GM23248 (cell line): Measurements from ENCODE around the gene GCNT2.

Source experiments
- EZH2 ChIP-seq: fragments of 200-600 bp; sonication (generic); IDR thresholded peaks from 2 replicates; pipeline ENCODE4 v1.6.1; 2018; ENCODE audit warnings: antibody characterized with exemption, mild to moderate bottlenecking; ENCODE audit not compliant: insufficient read depth, poor library complexity, severe bottlenecking
- EZH2phosphoT487 ChIP-seq: fragments of 200-600 bp; sonication (generic); IDR thresholded peaks from 2 replicates; pipeline ENCODE4 v1.6.1; 2018; ENCODE audit warnings: antibody characterized with exemption, moderate library complexity, mild to moderate bottlenecking, low read depth; ENCODE audit not compliant: insufficient read depth

- TF ChIP-seq EZH2 (no peak), EZH2phosphoT487 (no peak)
Measured at GRCh38 chr6:10559522-10560152, 38.5 kb downstream of the GCNT2 start.
